HL-60 (cell line): Measurements from ENCODE around the gene HCK.

Experiments
- DNase-seq, 2 experiments: peaks; one replicate each; pipeline ENCODE4 v3.0.0-alpha.2; 2010 to 2020; ENCODE audit warnings: low read depth in 1 of 2, low spot score in 1 of 2
- H3K27ac ChIP-seq: fragments of 250-450 bp; sonication (Bioruptor Pico); replicated peaks from 2 replicates; pipeline ENCODE4 v1.5.1; 2020; ENCODE audit warnings: mild to moderate bottlenecking, moderate library complexity
- H3K27me3 ChIP-seq: fragments of 250-450 bp; sonication (Bioruptor Pico); 2 replicates; pipeline ENCODE4 v1.5.1; 2021; ENCODE audit warnings: mild to moderate bottlenecking, moderate library complexity; ENCODE audit not compliant: insufficient read depth, poor library complexity, severe bottlenecking
- H3K4me3 ChIP-seq: replicated peaks from 2 replicates; pipeline ENCODE4 v1.5.1; 2011; ENCODE audit warnings: mild to moderate bottlenecking, control low read depth, low read length; ENCODE audit not compliant: insufficient read depth
- CTCF ChIP-seq: IDR thresholded peaks from one replicate; pipeline ENCODE4 v1.5.1; 2011; ENCODE audit warnings: low read length, control low read depth, inconsistent platforms; ENCODE audit not compliant: insufficient read depth
- GABPA ChIP-seq: IDR thresholded peaks from 2 replicates; pipeline ENCODE4 v1.6.1; 2012; ENCODE audit warnings: low read depth
- POLR2AphosphoS5 ChIP-seq: IDR thresholded peaks from 2 replicates; pipeline ENCODE4 v1.6.1; 2012; ENCODE audit warnings: low read depth
- REST ChIP-seq: IDR thresholded peaks from 2 replicates; pipeline ENCODE4 v1.6.1; 2012; ENCODE audit warnings: low read depth; ENCODE audit not compliant: insufficient replicate concordance
- SPI1 ChIP-seq: IDR thresholded peaks from 2 replicates; pipeline ENCODE4 v1.6.1; 2012; ENCODE audit warnings: low read depth, mild to moderate bottlenecking, borderline replicate concordance

HCK gene

GRCh38 chr20:32051720-32052089, 337 bp upstream of the HCK start:
- Histone ChIP-seq H3K27ac (peak overlapping the region; percentile 88), H3K4me3 (peak overlapping the region; percentile 91), H3K27me3 (no peaks in the 10 kb centered on the region)
- TF ChIP-seq GABPA (no peak), SPI1 (no peak), REST (no peak)
- no peak for DNase-seq

GRCh38 chr20:32052778-32053362, 828 bp downstream of the HCK start:
- peak overlapping the region; percentile 91 for H3K4me3 ChIP-seq
- no peaks in the 10 kb centered on the region for H3K27me3 ChIP-seq
- DNase-seq = peak; percentile 78 to 85
- TF ChIP-seq REST = no peak
- no peak for TF ChIP-seq CTCF
- no peak for TF ChIP-seq SPI1
- no peak for TF ChIP-seq POLR2AphosphoS5
- no peak for TF ChIP-seq GABPA
- peak overlapping the region; percentile 88 for H3K27ac ChIP-seq

GRCh38 chr20:32053648-32054047, 1.6 kb downstream of the HCK start:
- no peak for DNase-seq
- TF ChIP-seq SPI1 (no peak), REST (no peak), GABPA (no peak), CTCF (no peak), POLR2AphosphoS5 (no peak)
- no peak overlapping the region for H3K27ac ChIP-seq
- no peaks in the 10 kb centered on the region for H3K27me3 ChIP-seq
- H3K4me3 ChIP-seq = no peak overlapping the region; the same call in 1 of the 2 replicates
